IPS-15b (cell line): ENCODE data around the gene FCN3.
A peak's percentile ranks its signal among the peaks of the same experiment; 100 is the strongest.

Source experiments
- H3K27me3 ChIP-seq: one replicate; pipeline ENCODE4 v1.6.1; 2013; ENCODE audit warnings: low read length; ENCODE audit not compliant: control insufficient read depth, insufficient read depth
- H3K36me3 ChIP-seq: one replicate; pipeline ENCODE4 v1.6.1; 2013; ENCODE audit warnings: low read length; ENCODE audit not compliant: control insufficient read depth, insufficient read depth
- H3K4me1 ChIP-seq: one replicate; pipeline ENCODE4 v1.6.1; 2013; ENCODE audit warnings: mild to moderate bottlenecking, low read length; ENCODE audit not compliant: control insufficient read depth, insufficient read depth
- H3K4me3 ChIP-seq: one replicate; pipeline ENCODE4 v1.5.1; 2013; ENCODE audit warnings: low read depth, low read length
- H3K9ac ChIP-seq: one replicate; pipeline ENCODE4 v1.6.1; 2013; ENCODE audit warnings: low read depth, mild to moderate bottlenecking, low read length
- H3K9me3 ChIP-seq: one replicate; pipeline ENCODE4 v1.6.1; 2013; ENCODE audit warnings: mild to moderate bottlenecking, low read length; ENCODE audit not compliant: control insufficient read depth, insufficient read depth

Gene FCN3

DNA sequence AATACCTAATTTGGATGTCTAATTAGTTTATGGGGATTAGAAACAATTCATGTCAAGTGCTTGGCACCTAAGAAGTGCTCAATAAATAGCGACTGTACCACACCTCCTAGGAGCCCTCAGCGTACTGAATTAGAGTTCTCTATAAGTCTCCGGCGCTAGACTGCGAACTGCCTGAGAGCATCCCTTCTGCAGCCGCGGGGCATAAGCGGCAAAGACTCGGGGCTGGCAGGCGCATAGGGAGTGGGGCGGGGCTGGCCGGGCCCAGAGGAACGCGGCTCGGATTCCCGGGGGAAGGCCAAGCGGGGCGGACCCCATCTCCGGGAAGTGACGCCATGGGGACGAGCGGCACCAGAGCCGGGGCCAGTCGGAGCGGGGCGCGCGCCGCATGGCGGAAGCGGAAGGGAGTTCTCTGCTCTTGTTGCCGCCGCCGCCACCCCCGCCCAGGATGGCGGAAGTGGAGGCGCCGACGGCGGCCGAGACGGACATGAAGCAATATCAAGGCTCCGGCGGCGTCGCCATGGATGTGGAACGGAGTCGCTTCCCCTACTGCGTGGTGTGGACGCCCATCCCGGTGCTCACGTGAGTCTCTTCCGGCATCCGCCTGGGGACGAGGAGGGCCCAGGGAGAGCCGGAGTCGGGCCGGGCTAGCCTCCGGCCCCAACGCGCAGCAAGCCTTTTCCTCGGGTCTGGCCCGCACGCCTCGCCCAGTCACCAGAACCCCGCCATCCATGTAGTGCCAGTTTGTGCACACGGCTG, 52.6 kb downstream of the FCN3 start, which contains the start of gene TMEM222:
TSS of gene TMEM222 (plus strand) at position 351 of the 756 bp plus-strand sequence. CDS start at position 386, 35 bp downstream.
- no peaks in the 10 kb centered on the region for H3K9me3 ChIP-seq
- no peaks in the 10 kb centered on the region for H3K4me1 ChIP-seq
- H3K4me3 ChIP-seq: peak within 1 kb of the TSS; percentile 98
- peak within 1 kb of the TSS; percentile 94 for H3K9ac ChIP-seq
- H3K27me3 ChIP-seq: no peaks in the 10 kb centered on the region
- H3K36me3 ChIP-seq: peaks cover 11% of the 10 kb centered on the region
